Stimulated activated CD8-positive, alpha-beta memory T cell treated with anti-CD3 and anti-CD28 coated beads, Interleukin-2, amount 100 ng/mL, for 1 hour (primary cell): Measurements from ENCODE around the gene NAALAD2.
"Not testable (repeated sequence)": the region's sequence is repeated elsewhere in the genome, so short reads cannot be mapped to it uniquely, and the experiment has no call there.

Experiments
- DNase-seq, 2 donors: peaks; one replicate each; pipeline ENCODE4 v3.0.0-alpha.2; 2020; ENCODE audit warnings: low read depth in 2 of 2

Gene NAALAD2

DNA sequence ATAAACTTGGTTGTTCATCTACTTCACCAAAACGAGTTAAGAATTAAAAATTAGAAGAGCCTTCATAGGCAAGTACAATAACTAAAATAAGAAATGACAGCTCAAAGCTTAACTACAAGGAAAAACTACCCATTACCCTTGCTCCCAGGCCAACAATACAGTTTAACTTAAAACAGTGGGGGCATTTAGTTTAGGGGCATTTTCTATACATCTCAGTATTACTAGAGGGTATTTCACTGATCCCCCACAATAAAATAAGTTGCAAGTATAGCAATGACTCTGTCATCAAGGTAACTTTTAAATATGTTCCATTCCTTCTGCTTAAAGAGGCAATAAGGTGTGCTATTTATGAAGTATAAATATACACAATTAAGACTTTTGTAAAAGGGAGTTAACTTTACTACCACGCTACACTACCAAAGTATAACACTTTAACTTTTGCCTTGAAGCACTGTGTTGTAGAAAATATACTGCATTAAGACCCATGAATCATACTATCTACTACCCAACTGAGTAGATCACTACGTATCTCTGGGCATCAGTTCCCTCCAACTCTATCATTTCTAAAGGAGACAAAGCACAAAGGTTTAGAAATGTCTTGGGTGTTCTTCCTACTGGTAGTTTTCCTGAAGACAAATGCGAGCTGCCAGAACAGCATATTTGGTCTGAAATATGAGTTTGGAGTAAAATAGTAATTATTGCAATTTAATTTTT is 58.6 kb downstream of the NAALAD2 start:
- DNase-seq = no peak

GRCh38 chr11:90197377-90197776 is 62.9 kb downstream of the NAALAD2 start:
- DNase-seq = no peak

GRCh38 chr11:90202342-90202741 is 67.9 kb downstream of the NAALAD2 start:
- no peak for DNase-seq

DNA sequence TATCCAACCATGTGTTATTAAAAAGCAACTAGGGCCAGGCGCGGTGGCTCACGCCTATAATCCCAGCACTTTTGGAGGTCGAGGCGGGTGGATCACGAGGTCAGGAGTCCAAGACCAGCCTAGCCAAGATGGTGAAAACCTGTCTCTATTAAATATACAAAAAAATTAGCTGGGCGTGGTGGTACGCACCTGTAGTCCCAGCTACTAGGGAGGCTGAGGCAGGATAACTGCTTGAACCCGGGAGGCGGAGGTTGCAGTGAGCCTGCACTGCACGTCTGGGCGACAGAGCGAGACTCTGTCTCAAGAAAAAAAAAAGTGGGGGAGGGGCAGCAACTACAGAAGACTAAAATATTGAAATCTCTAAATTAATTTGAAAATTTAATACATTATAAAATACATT is 69.9 kb downstream of the NAALAD2 start:
- DNase-seq = no peak

DNA sequence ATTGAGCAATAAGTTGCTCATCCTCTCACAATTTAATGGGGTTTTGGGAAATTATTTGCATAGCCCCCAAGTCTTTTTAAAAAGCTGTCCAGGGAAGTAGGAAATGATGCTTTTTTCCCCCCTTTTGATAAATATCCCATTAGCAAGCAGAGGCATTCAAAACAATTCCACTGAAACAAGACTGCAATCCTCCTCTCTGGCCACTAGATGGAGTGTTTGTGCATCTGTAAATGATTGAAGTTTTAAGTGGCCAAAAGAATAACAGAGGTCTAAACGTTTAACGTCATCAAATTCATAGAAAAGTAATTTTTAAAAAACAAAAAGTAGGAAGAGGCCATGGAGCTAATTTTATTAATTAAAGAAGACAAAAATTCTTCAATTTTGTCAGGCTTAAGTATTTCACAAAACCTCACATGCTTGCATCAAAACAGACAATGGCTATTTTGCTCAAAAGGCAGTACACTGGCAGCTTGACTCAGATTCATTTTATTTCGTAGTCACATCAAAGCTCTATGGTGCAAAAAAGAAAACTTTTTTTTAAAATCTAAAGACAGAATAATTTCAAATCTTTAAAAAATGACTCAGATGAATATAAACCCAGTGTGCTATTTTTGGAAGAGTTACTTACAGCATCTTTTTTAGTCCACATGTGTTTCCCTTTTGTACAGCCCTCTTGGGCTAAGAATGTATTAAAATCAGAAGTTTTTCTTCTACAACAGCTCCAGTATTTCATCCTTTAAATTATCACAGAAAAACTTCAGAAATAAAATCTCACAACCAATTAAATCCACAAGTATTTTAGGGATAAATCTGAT is 70.6 kb downstream of the NAALAD2 start:
- DNase-seq = no peak

GRCh38 chr11:90207992-90208391 is 73.5 kb downstream of the NAALAD2 start:
- not testable (repeated sequence) for DNase-seq

- DNase-seq = no peak
Measured at GRCh38 chr11:90208857-90209256, 74.4 kb downstream of the NAALAD2 start.

- no peak for DNase-seq
Measured at GRCh38 chr11:90213322-90213721, 78.9 kb downstream of the NAALAD2 start.

DNA sequence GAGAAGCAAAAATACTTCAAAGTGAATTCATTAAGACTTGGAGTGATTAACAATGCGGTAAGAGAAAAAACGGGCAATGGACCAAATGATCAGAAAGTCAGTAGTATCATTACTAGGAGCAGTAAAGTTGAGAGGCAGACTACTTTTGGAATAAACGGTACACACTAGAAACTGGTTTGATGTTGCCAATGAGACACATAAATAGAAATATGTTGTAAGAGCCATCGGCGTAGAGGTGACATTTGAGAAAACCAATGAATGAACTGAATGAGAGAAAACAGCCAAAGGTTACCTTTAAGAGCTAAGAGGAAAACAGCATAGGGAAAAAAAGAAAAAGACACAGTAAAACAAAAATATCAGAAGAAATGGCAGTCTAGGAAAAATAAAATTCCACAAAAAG is 82.1 kb downstream of the NAALAD2 start:
- DNase-seq = no peak

DNA sequence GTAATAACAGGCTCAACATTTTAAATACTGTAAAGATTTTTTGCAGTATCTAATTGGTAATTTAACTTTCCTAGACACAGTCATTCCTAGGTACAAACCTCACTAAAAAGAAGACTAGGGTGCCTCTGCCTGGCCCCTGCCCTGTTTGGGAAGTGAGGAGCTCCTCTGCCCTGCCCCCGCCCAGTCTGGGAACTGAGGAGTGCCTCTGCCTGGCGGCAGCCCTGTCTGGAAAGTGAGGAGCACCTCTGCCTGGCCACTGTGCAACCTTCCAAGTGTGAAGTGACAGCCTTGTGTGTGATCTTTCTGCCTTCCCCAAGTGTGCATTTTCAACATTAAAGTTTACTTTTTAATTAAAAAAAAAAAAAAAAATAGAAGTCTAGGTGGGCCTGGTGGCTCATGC is 84.1 kb downstream of the NAALAD2 start:
- DNase-seq = no peak

- DNase-seq = no peak
Measured at GRCh38 chr11:90219438-90219837, 85.0 kb downstream of the NAALAD2 start.

DNA sequence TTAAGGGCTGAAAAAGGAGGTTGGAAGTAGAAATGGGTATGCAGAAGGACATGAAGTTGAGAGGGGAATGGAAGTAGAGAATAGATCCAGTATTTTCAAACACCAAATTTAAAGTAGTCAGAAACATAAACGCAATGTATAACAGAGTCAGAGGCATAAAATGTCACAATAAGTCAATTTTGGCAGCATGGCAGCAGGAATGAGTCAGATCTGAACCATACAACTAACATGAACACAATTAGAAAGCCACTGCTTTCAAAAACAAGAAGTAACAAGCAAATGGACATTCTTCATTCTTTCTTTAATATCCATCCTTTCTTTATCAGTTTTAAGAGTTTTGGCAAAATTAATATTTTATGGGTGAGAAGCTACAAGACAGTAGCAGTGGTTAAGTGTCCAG is 85.9 kb downstream of the NAALAD2 start:
- no peak for DNase-seq

GRCh38 chr11:90221803-90222458 is 87.5 kb downstream of the NAALAD2 start:
- no peak for DNase-seq

GRCh38 chr11:90222459-90223247 is 88.2 kb downstream of the NAALAD2 start, which contains the start of gene CHORDC1:
Gene CHORDC1 (minus strand): TSS chr11:90223049. CDS start chr11:90222954, 95 bp downstream.
- DNase-seq = peak; percentile 88 to 91

DNA sequence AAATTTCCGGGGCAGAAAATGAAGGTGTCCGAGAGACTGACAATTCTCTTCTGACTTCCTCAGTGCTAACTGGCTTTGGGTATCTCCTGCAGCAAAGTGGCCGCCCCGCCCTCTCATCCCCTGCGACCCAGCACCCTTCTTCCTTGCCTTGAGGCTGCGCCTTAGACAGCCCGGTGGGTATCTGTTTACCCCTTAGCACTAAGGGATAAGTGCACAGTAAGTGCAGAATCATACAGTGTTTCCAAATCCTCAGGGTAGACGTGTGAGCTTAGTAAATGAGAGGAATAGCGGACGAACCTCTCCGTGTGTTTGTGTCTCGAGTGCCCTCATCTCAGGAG is 88.8 kb downstream of the NAALAD2 start:
- no peak for DNase-seq

DNA sequence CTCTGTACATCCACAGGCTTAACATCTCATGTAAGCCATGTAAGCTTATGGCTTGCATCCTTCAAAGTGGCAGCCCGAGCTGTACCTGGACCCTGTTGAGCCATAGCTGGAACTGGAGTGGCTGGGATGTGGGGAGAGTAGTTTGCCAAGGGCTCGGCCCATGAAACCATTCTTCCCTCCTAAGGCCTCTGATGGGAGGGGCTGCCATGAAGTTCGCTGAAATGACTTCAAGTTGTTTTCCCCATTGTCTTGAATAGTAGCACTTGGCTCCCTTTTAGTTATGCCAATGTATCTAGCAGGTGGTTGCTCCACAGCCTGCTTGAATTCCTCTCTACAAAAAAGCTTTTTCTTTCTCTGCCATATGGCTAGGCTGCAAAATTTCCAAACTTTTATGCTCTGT is 93.6 kb downstream of the NAALAD2 start:
- DNase-seq = no peak

GRCh38 chr11:90229791-90230190 is 95.3 kb downstream of the NAALAD2 start:
- no peak for DNase-seq

DNA sequence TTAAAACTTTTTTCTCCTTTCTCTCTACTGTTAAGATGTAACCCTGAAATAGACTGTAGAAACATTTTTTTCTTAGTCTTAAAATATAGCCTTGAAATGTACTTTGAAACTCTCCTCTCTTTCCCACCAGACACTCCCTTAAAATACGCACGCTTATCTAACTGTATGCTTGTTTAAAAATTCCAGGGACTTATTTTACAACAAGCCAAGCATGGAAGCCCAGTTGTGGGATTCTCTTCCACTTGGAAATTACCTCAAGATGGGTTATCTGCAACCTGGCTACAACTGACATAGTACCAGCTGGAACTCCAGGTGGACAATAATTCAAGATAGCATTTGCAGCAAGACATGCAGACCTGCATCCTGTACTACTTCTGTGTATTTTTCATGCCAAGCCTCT is 100.5 kb downstream of the NAALAD2 start:
- DNase-seq = no peak

GRCh38 chr11:90235526-90235925 is 101.1 kb downstream of the NAALAD2 start:
- DNase-seq = no peak

- no peak for DNase-seq
Measured at GRCh38 chr11:90237004-90237403, 102.5 kb downstream of the NAALAD2 start.

DNA sequence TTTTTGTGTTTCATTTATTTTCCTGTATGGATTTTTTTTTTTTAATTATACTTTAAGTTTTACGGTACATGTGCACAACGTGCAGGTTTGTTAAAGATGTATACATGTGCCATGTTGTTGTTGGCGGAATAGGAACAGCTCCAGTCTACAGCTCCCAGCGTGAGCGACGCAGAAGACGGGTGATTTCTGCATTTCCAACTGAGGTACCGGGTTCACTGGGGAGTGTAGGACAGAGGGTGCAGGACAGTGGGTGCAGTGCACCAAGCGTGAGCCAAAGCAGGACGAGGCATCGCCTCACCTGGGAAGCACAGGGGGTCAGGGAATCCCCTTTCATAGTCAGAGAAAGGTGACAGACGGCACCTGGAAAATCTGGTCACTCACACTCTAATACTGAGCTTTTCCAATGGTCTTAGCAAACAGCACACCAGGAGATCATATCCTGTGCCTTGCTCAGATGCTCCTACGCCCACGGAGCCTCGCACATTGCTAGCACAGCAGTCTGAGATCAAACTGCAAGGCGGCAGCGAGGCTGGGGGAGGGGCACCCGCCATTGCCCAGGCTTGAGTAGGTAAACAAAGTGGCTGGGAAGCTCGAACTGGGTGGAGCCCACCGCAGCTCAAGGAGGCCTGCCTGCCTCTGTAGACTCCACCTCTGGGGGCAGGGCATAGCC is 105.6 kb downstream of the NAALAD2 start:
- not testable (repeated sequence) for DNase-seq
